ENCODE measurements around the gene UBD.

UBD gene

DNA sequence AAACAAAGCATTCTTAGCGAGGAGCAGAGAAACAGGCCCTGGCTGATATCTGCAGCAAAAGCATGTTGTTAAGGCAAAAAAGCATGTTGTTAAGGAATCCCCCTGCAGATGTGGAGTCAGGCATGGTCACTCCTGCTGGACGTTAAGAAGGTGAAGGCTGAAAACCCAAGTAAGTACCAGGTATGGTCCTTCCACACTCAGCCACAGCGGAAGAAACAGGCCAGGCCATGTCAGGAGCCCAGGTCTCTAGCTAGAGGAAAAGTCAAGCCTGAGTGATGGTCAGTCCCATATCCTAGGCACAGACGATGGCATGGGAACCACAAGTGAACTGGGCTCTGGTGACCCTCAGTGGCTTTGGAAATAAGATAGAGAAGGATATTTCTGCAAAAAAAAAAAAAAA lies 39.3 kb downstream of the UBD start:
- DNase-seq = no peak

DNA sequence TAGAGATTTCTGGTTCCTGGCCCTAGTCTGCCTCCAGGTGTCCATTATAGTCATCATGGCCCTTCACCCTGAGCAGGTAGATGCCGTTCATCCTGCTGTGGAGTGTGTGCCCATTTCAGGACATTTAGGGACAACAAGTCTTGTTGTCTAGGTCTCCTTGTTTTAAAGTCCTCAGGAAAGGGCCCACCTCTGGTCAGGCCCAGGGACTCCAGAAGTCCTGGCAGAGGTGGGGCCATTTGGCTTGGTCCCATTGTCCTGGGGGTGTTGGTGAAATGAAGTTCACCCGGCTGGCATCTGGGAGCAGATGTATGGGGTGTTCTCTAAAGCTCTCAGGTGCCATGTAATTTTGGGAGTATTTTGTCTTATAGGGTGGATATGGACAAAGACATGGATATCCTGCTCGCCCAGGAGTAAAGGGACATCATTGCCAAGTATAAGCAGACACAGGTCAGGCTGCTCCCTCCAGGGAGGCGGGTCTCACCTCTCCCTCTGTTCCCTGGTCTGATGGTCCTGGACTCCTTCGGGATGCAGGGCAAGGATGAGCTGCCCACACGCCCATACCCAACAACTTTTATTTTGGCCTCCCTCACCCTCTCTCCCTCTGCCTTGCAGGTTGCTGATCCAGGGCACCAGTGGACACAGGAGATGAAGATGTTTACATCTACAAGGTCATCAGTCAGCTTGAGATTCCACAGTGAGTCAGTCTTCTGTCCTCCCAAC lies 40.1 kb downstream of the UBD start:
- DNase-seq = no peak

DNA sequence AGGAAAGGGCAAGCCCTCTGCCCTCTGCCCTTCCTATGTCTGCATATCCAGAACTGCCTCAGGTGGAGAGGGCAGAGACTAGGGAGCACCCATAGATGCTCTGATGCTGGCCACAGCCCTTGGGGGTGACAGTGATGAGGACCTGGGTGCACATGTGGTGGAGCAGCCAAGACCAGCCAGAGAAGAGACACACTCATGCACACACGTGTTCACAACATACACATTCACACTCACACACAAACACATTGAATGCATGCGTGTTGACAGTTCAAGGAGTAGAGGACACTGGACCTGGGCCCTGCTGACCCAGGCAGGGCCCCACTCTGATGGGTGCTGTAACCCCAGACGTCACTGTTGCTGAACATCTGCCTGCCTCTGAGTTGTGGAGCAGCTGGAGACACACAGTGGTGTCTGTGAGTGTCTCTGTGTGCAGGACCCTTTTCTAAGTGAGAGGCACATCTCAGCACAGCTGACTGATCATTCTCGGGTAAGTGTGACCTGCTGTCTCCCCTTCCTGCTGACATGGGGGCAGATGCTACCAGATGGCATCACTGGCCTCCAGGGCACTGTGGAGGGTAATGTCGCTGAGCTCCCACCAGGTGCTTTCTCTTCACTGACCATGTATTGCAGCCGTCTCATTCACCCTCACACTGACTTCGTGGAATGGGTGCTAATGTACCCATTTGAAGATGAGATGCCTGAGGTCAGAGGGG lies 41.6 kb downstream of the UBD start:
- no peak for DNase-seq

DNA sequence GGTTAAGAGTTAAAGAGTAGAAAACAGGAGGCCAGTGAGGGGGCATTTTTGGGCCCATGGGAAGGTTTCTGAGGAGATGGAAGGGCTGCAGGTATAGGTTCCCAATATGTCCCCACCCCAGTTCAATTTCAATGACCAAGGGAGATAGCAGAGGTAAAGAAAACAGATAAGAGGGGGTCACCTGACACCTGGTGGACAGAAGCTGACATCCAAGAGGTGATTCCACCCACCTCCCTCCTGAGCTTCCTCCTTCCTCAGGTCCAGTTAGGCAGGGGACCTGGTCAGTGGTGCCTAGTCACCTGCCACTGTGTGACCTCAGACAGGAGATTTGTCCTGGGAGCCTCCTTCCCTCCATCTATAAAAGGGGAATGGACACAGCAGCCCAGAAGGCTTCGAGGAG lies 42.3 kb downstream of the UBD start:
- DNase-seq = no peak

DNA sequence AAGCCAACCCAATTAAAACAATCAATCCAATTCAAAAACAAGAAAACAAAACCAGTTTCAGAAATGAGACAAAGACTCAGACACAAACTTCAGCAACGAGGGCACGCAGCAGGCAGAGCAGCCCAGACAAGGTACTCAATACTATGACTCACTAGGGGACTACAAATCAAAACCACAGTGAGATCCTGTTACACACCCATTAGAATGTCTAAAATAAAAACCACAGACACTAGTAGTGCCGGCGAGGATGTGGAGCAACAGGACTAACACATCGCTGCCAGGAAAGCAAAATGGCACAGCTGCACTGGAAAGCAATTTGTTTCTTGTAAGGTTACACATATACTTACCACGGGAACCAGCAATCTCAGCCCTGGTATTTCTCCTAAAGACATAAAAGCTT lies 43.4 kb downstream of the UBD start:
- DNase-seq = peak; percentile 30

GRCh38 chr6:29510746-29511300 lies 48.7 kb downstream of the UBD start:
- DNase-seq = no peak

DNA sequence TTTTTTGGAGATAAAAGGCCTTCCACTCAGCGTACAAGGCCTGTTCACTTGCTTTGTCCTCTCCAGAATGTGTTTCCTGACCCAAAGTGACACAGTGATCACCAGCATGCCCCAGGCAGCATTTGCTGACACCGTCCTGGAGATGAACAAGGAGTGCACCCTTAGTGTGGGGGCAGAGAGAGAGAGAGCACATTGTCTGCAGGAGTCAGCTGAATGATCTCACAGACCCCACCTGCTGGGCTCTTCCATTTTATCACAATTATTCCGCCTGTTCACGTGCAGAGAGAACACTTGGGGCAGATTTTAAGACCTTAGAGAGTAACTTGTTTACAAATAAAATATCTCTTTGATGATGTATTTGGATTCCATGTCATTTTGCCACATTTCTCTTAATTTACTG lies 49.3 kb downstream of the UBD start:
- no peak for DNase-seq

DNA sequence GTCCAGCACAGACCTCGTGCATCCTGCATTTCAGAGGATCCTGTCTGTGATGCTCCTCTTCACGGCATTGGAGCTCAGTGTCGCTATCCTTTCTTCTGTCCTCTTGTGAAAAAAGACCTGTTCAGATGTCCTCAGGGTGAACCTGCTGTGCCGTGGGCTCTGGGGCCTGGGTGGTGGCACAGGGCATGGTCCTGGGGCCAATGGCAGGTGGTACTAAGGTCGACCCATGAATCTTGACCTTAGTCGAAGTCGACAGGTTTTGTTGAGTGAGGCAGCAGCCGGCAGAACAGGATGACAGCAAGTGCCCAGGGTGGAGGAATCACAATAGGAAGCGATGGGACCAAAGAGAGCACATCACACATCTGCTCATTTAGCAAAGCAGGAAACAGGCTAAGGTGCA lies 49.8 kb downstream of the UBD start:
- no peak for DNase-seq

- DNase-seq = no peak
Observed at GRCh38 chr6:29509239-29509638, 50.3 kb downstream of the UBD start.

DNA sequence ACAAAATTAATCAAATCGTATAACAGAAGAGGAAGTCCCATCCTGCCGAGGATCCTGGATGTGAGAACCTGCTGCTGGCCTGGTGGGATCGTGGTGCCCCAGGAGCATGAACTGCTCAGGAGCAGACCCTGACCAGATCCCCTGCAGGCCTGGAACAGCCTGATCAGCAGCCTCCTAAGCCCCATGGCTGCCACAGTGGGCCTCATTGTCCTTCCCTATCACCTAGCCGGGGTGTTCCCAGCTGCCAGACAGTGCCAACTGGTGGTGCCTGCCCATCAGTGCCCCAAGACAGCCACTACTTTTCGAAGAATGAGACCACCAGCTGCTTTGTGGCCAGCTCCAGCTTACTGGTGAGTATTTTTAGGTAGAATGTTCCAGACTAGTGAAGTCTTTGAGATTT lies 52.2 kb downstream of the UBD start:
- no peak for DNase-seq

DNA sequence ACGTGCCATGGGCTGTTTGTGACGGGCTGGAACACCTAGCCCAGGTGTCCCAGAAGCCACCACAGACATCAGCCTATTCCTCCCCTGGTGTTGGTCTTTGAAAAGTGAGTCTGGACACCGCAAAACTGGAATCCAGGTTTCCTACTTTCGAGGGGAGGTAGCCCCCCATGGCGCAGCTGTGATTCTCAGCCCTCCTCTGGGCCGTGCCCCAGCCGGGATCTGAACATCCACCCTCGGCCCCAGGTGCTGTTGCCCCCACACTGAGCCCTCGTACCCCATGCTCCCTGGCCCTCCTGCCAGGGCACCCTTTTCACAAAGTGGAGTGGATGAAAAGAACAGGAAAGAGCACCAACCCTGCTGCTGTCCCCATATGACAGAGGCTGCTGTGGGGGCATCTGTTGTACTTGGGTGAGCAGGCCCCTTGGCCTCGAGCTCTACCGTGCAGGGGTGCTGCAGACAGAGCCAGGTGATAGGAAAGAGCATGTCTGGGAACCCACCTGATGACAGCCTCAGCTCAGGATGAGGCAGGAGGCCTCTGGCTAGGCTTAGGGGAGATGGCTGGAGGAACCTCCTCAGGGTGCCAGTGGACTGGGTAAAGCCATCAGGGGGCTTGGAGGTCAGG lies 53.0 kb downstream of the UBD start:
- no peak for DNase-seq

DNA sequence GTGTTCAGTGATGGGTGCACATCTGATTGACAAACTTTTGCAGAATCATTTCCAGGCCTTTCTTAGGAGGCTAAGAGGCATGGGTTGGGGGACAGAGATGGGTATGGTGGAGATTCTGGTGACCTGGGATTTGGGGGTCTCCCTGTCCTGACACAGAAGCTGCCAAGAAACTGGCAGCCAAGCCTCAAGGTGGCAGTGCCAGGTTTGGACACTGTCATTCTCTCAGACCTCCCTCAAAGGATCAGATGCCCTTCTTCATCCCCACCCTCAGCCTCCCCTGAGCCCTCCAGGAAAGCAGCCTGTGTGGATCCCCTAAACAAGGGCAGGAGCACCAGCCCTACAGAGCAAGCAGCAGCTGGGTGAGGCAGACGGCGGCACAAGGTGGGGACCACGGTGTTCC lies 53.7 kb downstream of the UBD start:
- no peak for DNase-seq

All from DMS153 (cell line).